Activated gamma-delta T cell treated with anti-CD3 and anti-CD28 coated beads, Interleukin-2, amount 50 U/mL, for 16 hours (primary cell): ENCODE results near the gene RILPL1.
"Not testable (repeated sequence)": the region's sequence is repeated elsewhere in the genome, so short reads cannot be mapped to it uniquely, and the experiment has no call there.

ENCODE experiments used
- DNase-seq: peaks from one replicate; pipeline ENCODE4 v3.0.0-alpha.2; 2020; ENCODE audit warnings: low read depth

The RILPL1 gene

DNA sequence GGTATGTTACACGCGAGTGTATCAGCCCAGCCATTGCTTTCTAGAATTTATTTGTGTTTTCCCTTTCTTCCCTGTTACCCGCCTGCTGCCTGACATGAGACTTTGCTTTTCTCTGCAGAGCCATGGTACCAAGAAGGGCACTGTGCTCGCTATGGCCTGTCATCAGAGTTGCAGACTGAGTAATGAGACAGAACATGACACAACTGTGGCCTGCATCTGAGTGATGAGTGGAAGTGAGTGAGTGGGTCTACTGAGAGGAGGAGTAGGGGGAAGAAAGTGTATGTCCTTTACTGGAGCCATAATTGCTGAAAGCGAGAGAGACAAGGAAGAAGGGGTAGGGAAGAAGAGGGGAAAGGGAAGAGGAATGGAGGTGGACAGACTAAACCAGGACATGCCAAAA lies 2.9 kb downstream of the RILPL1 start:
- no peak for DNase-seq

GRCh38 chr12:123529686-123530085 lies 3.8 kb downstream of the RILPL1 start:
- no peak for DNase-seq

DNA sequence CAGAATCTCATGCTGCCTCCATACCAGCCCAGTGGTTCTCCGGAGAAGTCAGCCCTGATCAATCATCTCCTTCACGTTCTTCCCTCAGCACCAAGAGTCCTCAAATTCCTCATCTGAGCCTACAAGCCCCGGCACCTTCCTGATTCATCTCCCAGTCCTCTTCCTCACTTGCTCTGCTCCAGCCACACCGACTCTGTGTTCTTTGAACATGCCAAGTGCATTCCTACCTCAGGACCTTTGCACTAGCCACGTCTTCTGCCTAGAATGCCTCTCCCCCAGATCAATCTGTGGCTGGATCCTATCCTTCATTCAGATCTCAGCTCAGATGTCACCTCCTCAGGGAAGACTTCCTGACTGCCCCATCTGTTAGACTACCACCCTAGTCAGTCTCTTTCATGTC lies 4.7 kb downstream of the RILPL1 start:
- no peak for DNase-seq

DNA sequence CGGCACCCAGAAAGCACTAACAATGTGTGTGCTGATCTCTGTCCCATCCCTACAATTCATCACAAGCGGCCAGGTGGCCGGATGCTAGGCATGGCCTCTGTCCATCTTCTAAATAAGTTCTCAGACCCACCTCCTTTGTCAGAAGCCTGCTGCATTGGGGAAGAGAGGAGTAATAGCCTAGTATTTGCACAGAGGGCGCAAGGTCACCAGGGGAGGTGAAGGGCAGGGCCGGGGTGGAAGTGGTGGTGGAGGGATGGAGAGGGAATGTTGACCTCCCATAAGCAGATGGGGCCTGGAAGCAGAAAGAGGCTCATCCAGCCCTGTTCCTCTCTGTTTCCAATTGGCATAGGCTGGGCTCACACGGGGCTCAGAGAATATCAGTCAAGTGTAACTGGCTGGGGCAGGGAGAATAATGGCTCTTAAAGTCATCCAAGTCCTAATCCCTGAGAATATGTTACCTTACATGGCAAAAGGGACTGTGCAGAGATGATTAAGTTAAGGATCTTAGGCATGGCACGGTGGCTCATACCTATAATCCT lies 6.9 kb downstream of the RILPL1 start:
- DNase-seq = no peak

GRCh38 chr12:123524378-123524777 lies 9.1 kb downstream of the RILPL1 start:
- DNase-seq = no peak

DNA sequence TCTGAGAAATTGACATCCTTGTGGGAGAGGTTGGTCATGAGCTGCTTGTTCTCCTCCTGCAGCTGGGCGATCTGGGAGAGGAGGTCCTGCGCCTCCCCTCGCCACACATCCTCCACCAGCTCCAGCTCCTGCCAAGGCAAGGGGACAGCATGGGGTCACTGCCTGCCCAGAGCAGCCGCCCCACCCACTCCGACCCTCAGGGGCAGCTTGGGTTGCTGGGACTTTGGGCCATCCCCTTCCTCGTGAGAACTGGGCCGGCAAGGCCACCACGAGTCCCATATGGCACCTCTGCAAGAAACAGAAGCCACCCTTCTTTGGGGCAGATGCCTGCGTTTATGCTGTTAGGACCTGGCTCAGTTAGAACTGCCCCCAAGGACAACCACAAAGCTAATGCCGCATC lies 10.0 kb downstream of the RILPL1 start:
- DNase-seq = no peak

GRCh38 chr12:123522164-123522563 lies 11.4 kb downstream of the RILPL1 start:
- DNase-seq = no peak

DNA sequence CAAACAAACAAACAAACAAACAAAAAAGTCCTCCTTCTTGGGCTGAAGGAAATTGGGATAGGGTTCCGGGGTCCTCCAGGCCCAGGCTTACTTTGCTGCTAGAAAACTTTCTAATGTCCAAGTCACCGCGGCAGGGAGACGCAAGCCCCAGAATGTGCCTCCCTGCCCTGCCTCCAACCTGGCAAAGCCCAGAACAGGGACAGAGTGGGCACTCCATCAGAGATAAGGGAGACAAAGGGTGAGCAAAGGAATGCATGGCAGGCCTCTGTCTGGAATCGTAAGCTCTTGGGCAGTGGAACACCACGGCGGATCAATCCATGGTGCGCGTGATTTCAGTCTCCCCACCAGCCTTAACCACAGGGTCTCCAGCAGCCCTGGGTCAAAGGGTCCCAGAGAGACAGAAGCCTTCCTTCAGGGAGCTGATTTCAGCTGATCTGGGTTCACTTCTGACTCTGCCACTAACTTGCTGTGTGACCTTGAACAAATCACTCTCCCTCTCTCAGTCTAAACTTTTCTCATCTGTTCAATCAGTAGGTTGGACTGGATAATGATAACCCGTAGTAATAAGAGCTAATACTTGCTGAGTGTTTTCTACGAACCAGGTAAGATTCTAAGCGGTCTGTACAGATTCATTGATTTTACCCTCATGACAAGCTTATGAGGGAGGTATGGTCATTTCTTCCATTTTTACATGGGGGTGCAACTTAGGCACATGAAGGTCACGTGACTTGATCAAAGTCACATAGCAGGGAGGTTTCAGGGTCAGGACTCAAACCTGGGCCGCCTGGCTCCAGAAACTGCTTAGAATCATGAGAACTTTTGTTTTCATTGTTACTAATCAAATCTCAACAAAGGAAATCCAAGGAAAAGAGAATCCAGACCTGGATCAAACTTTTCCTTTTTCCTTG lies 12.7 kb downstream of the RILPL1 start:
- DNase-seq = no peak

- no peak for DNase-seq
Measured at GRCh38 chr12:123519141-123520001, 14.1 kb downstream of the RILPL1 start.

GRCh38 chr12:123516216-123516780 lies 17.2 kb downstream of the RILPL1 start:
- DNase-seq = no peak

GRCh38 chr12:123514582-123515221 lies 18.8 kb downstream of the RILPL1 start:
- DNase-seq = not testable (repeated sequence)

DNA sequence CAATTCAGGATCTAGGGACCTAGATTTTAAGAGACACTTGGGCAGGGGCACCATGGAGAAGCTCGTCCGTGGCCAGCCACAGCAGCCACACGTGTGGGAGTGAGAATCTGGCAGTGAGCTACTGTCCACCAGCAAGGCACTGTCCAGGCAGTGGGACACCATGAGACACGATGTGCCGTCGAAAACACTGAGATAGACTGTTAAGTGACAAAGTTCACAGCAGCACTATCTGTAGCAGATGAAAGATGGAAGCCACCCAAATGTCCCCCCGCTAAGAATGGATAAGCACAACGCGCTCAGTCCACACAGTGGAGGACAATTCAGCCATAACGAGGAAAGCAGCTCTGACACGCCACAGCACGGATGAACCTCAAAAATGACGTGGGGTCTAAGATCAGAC lies 19.7 kb downstream of the RILPL1 start:
- DNase-seq = no peak

GRCh38 chr12:123512838-123513665 lies 20.5 kb downstream of the RILPL1 start:
- DNase-seq = no peak

- DNase-seq = no peak
Measured at GRCh38 chr12:123506843-123507236, 26.7 kb downstream of the RILPL1 start.

GRCh38 chr12:123506059-123506842 lies 27.3 kb downstream of the RILPL1 start:
- DNase-seq = no peak

GRCh38 chr12:123502163-123502704 lies 31.3 kb downstream of the RILPL1 start:
- DNase-seq = no peak

DNA sequence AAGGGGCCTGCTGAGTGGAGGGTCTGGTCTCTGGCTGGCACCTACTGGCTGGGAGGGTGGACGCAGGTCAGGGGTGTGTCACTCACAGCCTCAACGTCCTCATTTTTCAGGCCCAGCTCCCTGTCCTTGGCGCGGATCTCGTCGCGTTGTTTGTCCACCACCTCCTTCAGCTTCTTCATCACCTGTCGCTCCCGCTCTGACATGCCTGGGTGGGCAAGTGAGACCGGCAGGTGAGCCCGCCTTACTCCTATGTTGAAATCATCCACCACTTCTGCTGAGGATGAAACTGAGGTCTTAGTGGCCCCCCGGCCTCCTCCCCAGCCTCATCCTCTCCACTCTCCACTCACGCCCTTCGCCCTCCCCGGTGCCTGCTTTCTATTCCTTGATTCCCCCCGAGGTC lies 34.2 kb downstream of the RILPL1 start:
- DNase-seq = no peak

- no peak for DNase-seq
Measured at GRCh38 chr12:123498126-123498825, 35.2 kb downstream of the RILPL1 start.

DNA sequence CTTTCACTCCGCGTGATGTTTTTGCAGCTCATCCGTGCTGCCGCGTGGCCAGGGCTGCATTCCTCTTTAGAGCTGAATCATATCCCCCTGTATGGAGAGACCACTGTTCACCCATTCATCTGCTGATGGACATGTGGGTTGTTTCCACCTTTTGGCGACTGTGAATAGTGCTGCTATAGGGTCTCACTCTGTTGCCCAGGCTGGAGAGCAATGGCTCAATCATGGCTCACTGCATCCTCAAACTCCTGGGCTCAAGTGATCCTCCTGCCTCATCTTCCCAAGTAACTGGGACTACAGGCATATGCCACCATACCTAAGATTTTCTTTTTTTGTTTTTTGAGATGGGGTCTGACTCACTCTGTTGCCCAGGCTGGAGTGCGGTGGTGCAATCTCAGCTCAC lies 36.5 kb downstream of the RILPL1 start:
- no peak for DNase-seq
